T47D (cell line): Measurements from ENCODE around the gene SLC9B1.
A peak's percentile ranks its signal among the peaks of the same experiment; 100 is the strongest.
"Not testable (repeated sequence)": the region's sequence is repeated elsewhere in the genome, so short reads cannot be mapped to it uniquely, and the experiment has no call there.

Experiments used
- DNase-seq, 2 experiments: peaks; one replicate each; pipeline versions ENCODE4 v3.0.0 to v3.0.0-alpha.2; 2011 to 2012; ENCODE audit warnings: low read depth in 1 of 2, low spot score in 1 of 2
- JUND ChIP-seq: IDR thresholded peaks from 2 replicates; pipeline ENCODE4 v1.6.1; 2012; ENCODE audit warnings: low read depth
- in situ Hi-C: cut with HindIII; loops from 2 replicates; pipeline ENCODE4 v1.10.0; 2016; ENCODE audit warnings: low sequenced_read_pairs, low pct_unique_long_range_greater_than_20kb

SLC9B1 gene

GRCh38 chr4:102883278-102883677, 136.2 kb downstream of the SLC9B1 start:
- in situ Hi-C loops = no loop called here
- no peak for TF ChIP-seq JUND
- DNase-seq = no peak

GRCh38 chr4:102881343-102881742, 138.2 kb downstream of the SLC9B1 start:
- in situ Hi-C loops = no loop called here
- no peak for TF ChIP-seq JUND
- no peak for DNase-seq

DNA sequence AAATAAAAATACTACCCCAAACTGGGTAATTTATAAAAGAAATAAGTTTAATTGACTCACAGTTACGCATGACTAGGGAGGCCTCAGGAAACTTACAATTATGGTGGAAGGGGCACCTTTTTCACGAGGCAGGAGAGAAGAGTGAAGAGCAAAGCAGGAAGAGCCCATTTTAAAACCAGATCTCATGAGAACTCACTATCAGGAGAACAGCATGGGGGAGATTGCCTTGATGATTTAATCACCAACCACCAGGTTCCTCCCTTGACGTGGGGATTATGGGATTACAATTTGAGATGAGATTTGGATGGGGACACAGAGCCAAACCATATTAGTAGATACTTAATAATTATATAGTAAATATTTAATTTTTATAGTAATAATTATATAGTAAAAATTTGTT, 140.6 kb downstream of the SLC9B1 start:
- no peak for DNase-seq
- in situ Hi-C loops = no loop called here
- TF ChIP-seq JUND = no peak

GRCh38 chr4:102878349-102878748, 141.2 kb downstream of the SLC9B1 start:
- in situ Hi-C loops, DNase-seq: not testable (repeated sequence)

- in situ Hi-C loops, DNase-seq: not testable (repeated sequence)
Observed at GRCh38 chr4:102877477-102878106, 141.9 kb downstream of the SLC9B1 start.

DNA sequence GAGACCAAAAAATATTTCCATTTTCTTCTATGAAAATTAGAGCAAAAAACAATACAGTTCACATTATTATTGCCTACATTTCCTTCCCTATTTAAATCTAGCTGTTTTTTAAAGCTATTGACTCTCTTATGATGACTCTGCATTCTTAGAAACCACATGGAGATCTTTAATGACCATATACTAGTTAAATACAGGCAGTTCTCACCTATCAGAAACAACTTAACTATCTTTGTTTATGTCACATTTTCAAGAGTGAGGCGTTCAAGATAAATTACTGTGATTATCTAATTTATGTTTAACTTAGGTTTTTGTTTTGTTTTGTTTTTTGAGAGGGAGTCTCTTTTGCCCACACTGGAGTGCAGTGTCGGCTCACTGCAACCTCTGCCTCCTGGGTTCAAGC, 147.7 kb downstream of the SLC9B1 start:
- in situ Hi-C loops = no loop called here
- TF ChIP-seq JUND = no peak
- DNase-seq = no peak

DNA sequence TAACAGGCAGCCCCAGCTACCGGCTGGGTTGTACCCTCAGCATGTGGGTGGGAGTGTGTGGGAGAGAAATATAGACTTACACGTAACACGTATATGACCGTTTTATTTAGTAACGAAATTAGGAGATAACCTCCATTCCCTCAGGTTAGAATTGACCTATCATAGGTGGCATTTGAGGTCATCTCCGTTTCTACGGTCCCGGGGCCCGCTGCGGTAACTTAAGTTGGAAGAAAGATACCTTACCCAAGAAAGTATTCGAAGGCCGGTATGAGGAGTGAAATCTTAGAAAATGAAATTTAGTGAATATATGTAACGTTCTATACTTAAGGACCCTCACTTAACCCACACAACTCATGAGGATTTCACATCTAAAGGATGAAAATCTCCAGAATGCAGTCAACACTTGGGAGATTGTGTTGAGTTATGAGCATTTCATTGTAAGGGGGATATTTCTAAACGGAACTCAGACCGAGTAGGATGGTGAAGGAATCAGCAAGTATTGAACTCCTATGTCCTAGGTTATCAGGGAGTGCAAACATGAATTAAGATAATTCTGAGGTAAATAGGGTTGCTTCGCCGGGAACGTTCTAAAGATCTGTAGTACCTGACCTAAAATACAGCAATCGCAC, 149.8 kb downstream of the SLC9B1 start:
- DNase-seq = no peak
- TF ChIP-seq JUND = no peak
- in situ Hi-C loops = no loop called here

GRCh38 chr4:102868781-102869568, 150.5 kb downstream of the SLC9B1 start, which contains the start of gene CISD2:
CISD2 (plus strand) TSS chr4:102868992; CDS start chr4:102869085, 93 bp downstream.
- in situ Hi-C loops = no loop called here
- TF ChIP-seq JUND = no peak
- DNase-seq = peak; percentile 68 to 89

- in situ Hi-C loops = no loop called here
- no peak for TF ChIP-seq JUND
- no peak for DNase-seq
Observed at GRCh38 chr4:102868153-102868780, 151.2 kb downstream of the SLC9B1 start.

DNA sequence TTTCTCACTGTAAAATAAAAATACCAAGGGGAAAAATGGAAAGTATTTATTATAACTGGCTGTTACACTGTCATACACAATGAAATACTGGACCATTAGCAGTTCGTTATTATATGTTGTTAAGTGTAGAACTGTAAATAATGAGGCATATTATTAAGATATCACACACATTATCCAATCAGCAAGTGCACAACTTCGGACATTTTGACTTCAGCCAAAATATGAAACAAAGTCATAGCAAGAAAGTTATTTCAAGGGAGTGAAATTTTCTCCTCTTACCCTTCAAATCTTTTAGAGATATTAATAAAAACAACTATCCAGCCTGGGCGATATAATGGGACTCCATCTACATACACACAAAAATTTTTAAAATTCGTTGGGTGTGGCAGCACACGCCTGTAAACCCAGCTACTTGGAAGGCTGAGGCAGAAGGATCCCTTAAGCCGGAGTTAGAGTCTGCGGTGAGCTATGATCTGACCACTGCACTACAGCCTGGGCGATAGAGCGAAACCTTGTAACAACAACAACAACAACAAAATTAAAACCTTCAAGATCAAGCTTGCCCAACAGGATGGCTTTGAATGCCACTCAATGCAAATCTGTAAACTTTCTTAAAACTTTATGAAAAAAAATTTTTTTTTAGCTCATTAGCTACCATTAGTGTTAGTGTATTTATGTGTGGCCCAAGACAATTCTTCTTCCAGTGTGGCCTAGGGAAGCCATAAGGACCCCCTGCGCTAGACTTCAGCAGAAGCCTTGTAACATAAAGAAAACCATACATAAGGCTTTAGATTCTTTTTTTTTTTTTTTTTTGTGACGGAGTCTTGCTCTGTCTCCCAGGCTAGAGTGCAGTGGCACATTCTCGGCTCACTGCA, 152.0 kb downstream of the SLC9B1 start:
- DNase-seq = no peak
- in situ Hi-C loops = no loop called here
- TF ChIP-seq JUND = no peak

DNA sequence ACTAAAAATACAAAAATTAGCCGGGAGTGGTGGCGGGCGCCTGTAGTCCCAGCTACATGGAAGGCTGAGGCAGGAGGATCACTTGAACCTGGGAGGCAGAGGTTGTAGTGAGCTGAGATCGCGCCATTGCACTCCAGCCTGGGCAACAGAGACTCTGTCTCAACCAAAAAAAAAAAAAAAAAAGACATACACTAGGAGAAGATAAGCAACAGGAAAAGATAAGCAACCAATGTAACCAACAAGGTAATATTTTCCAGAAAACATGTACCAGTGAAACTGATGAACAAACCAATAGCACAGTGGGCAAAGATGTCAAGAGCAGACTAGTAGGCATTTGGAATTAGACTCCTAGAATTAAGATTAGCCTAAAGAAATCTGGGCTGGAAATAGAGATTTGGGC, 154.2 kb downstream of the SLC9B1 start:
- DNase-seq, in situ Hi-C loops: not testable (repeated sequence)

DNA sequence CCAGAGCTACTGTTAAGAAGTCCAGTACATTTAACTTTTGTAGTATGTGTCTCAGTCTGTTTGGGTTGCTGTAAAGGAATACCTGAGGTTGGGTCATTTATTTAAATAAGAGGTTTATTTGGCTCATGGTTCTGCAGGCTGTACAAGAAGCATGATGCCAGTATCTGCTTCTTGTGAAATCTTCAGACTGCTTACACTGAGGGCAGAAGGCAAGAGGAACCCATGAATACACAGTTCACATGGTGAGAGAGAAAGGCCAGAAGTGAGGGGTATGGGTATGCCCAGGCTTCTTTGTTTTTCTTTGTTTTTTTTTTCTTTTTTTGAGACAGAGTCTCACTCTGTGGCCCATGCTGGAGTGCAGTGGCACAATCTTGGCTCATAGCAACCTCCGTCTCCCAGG, 156.8 kb downstream of the SLC9B1 start:
- in situ Hi-C loops = no loop called here

More for the DNA sequence above, 156.8 kb downstream of the SLC9B1 start:
- TF ChIP-seq JUND = no peak
- DNase-seq = no peak
